GM20431 (cell line): ENCODE results near the gene B4GALT1.

Experiments used
- in situ Hi-C: fragments of 300-500 bp; cut with MseI, MboI; formaldehyde crosslinking; loops from one replicate; pipeline ENCODE4 v1.15.0; 2020; ENCODE audit warnings: low sequenced_read_pairs; ENCODE audit not compliant: unreplicated experiment

The B4GALT1 gene

GRCh38 chr9:33068991-33069390, 98.1 kb downstream of the B4GALT1 start:
- in situ Hi-C loops: no loop called here

GRCh38 chr9:33065157-33066076, 101.7 kb downstream of the B4GALT1 start:
- in situ Hi-C loops: no loop called here
